ENCODE results near the gene PMM2. TPM values are rescaled to one million over a fixed set of nuclear protein-coding genes. Genes with fewer than 3 reads are reported as not detected.
"Not testable (repeated sequence)": the region's sequence is repeated elsewhere in the genome, so short reads cannot be mapped to it uniquely, and the experiment has no call there.

The PMM2 gene
- total RNA-seq, 4 donors from 2014 or later, result 35.9 to 98.6 (median 48.6) TPM

DNA sequence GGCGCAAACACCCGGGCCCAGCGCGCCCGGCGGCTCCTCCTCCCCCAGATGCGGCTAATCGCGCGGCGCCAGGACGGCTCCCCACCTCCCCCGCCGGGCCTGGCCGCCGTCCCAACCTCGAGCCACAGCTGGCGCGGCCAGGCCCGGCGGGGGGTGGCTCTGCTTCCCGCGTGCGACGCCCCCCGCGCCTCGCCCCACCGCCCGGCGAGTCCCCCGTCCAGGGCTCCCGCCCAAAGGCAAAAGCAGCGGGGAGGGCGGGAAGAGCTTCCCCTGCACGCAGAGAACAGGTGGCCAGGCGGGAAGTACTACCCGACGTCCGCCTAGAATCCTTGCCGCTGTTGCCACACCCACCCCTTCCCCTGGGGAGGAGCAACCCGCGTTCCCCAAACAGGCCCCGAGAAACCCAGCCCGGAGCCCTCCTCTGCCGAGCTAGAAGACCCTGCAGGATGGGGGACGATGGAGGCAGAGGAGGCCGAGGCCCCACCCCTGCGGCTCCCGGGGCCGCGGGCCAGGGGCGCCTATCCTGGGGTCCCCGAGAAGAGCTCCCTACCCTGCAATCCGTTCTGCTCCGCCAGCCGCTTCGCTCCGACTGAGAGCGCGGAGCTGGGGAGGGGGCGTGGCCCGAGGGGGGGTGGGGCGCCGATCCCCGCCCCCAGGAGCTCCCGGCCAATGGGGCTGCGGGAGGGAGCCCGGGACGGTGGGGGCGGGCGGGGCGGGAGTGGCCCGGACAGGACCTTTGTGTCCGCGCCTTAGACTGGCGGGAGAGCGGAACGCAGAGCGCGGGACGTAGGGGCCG is 71.0 kb downstream of the PMM2 start, which contains the start of gene CARHSP1:
TSS of gene CARHSP1 (minus strand) at position 591 of the 796 bp plus-strand sequence. CDS start 9,678 bp downstream, outside the sequence.
- DNase-seq (ENCODE audit: low spot score) (no peak), ATAC-seq (ENCODE audit: low FRiP score) (peak; percentile 81)
- TF ChIP-seq CTCF (IDR thresholded peaks at IDR 0.05), result no peak

- no peak for TF ChIP-seq CTCF (IDR thresholded peaks at IDR 0.05)
- DNase-seq (ENCODE audit: low spot score) (no peak), ATAC-seq (ENCODE audit: low FRiP score) (no peak)
These were observed 71.8 kb downstream of the PMM2 start for GRCh38 chr16:8869212-8869987.

DNA sequence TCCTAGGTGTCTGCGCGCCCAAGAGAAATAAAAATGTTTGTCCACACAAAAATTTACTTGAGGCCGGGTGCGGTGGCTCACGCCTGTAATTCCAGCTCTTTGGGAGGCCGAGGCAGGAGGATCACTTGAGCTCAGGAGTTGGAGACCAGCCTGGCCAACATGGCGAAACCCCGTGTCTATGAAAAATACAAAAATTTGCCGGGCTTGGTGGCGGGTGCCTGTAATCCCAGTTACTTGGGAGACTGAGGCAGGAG is 72.3 kb downstream of the PMM2 start:
- not testable (repeated sequence) for ATAC-seq (ENCODE audit: low FRiP score); DNase-seq (ENCODE audit: low spot score)

DNA sequence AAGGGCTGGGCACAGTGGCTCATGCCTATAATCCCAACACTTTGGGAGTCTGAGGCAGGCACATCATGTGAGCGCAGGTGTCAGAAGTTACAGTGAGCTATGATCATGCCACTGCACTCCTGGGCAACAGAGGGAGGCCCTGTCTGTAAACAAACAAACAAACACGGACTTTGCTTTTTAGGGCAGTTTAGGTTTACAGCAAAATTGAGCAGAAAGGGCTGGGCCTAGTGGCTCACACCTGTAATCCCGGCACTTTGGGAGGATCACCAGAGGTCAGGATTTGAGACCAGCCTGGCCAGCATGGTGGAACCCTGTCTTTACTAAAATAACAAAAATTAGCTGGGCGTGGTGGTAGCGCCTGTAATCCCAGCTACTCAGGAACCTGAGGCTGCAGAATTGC is 74.4 kb downstream of the PMM2 start:
- ATAC-seq (ENCODE audit: low FRiP score) (no peak), DNase-seq (ENCODE audit: low spot score) (no peak)
- TF ChIP-seq CTCF (IDR thresholded peaks at IDR 0.05), result no peak

DNA sequence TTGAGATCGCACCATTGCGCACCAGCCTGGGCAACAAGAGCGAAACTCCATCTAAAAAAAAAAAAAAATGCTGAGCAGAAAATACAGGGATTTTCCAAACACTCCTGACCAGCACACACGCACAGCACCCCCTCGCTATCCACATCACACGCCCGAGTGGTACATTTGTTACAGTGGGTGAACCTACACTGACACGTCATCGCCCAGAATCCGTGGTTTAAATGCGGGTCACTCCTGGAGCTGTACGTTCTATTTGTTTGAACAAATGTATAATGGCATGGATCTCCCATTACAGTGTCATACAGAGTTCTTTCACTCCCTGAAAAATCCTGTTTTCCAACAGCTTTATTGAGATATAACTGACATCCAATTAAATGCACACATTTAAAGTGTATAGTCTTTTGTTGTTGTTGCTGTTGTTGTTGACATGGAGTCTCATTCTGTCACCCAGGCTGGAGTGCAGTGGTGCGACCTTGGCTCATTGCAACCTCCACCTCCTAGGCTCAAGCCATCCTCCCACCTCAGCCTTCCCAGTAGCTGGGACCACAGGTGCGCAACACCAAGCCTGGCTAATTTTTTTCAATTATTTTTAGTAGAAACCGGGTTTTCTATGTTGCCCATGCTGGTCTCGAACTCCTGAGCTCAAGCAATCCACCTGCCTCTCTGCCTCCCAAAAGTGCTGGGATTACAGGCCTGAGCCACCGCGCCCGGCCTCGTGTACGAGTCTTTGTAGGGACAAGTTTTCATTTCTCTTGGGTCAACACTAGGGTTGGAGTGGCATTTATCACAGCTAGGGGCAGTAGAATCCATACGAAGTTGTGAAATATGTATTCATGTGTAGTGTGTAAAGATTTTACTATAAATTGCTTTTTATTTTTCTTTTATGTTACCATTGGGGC is 75.6 kb downstream of the PMM2 start:
- no peak for ATAC-seq (ENCODE audit: low FRiP score)
- DNase-seq (ENCODE audit: low spot score), result no peak
- TF ChIP-seq CTCF (IDR thresholded peaks at IDR 0.05), result no peak

DNA sequence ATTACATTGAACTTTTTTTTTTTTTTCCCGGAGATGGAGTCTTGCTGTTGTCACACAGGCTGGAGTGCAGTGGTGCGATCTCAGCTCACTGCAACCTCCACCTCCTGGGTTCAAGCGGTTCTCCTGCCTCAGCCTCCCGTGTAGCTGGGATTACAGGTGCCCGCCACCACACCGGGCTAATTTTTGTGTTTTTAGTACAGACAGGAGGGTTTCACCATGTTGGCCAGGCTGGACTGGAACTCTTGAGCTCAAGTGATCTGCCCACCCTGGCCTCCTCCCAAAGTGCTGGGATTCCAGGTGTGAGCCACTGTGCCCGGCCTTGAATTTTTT is 76.2 kb downstream of the PMM2 start:
- ATAC-seq (ENCODE audit: low FRiP score); DNase-seq (ENCODE audit: low spot score): not testable (repeated sequence)

- no peak for ATAC-seq (ENCODE audit: low FRiP score)
- TF ChIP-seq CTCF (IDR thresholded peaks at IDR 0.05), result no peak
- DNase-seq (ENCODE audit: low spot score), result no peak
These were observed 76.7 kb downstream of the PMM2 start for GRCh38 chr16:8874388-8874787.

GRCh38 chr16:8875317-8875716 is 77.7 kb downstream of the PMM2 start:
- ATAC-seq (ENCODE audit: low FRiP score); DNase-seq (ENCODE audit: low spot score): not testable (repeated sequence)
